ENCODE data around the gene KRT13.

Gene KRT13

GRCh38 chr17:41480581-41480980, 24.8 kb downstream of the KRT13 start:
- H3K9me3 ChIP-seq (ENCODE audit: control insufficient read depth, low read length): no peaks in the 10 kb centered on the region
- no peak overlapping the region for H3K4me3 ChIP-seq (ENCODE audit: low read depth, low read length)
- H3K4me1 ChIP-seq: no peaks in the 10 kb centered on the region
- H3K9ac ChIP-seq: no peak overlapping the region
- no peaks in the 10 kb centered on the region for H3K36me3 ChIP-seq (ENCODE audit: control insufficient read depth, insufficient read depth, low read length)
- H2AFZ ChIP-seq: no peak overlapping the region
- no peak for TF ChIP-seq CTCF (IDR thresholded peaks at IDR 0.05)
- no peaks in the 10 kb centered on the region for H3K27me3 ChIP-seq (ENCODE audit: control insufficient read depth, insufficient read depth, low read length)
- no peak overlapping the region for H3K27ac ChIP-seq
- no peaks in the 10 kb centered on the region for H3K79me2 ChIP-seq
- H3K4me2 ChIP-seq (ENCODE audit: low read length): no peak overlapping the region

GRCh38 chr17:41480136-41480535, 25.3 kb downstream of the KRT13 start:
- TF ChIP-seq CTCF (IDR thresholded peaks at IDR 0.05): no peak
- no peak overlapping the region for H3K9ac ChIP-seq
- H3K36me3 ChIP-seq (ENCODE audit: control insufficient read depth, insufficient read depth, low read length): no peaks in the 10 kb centered on the region
- no peaks in the 10 kb centered on the region for H3K9me3 ChIP-seq (ENCODE audit: control insufficient read depth, low read length)
- no peaks in the 10 kb centered on the region for H3K4me1 ChIP-seq
- no peak overlapping the region for H3K4me3 ChIP-seq (ENCODE audit: low read depth, low read length)
- H3K79me2 ChIP-seq: no peaks in the 10 kb centered on the region
- no peak overlapping the region for H3K27ac ChIP-seq
- no peak overlapping the region for H2AFZ ChIP-seq
- H3K4me2 ChIP-seq (ENCODE audit: low read length): no peak overlapping the region
- H3K27me3 ChIP-seq (ENCODE audit: control insufficient read depth, insufficient read depth, low read length): no peaks in the 10 kb centered on the region

GRCh38 chr17:41478237-41478636, 27.2 kb downstream of the KRT13 start:
- no peak for TF ChIP-seq CTCF (IDR thresholded peaks at IDR 0.05)
- H3K4me3 ChIP-seq (ENCODE audit: low read depth, low read length): no peak overlapping the region
- H3K27ac ChIP-seq: no peak overlapping the region
- H2AFZ ChIP-seq: no peak overlapping the region
- H3K9ac ChIP-seq: no peak overlapping the region
- no peaks in the 10 kb centered on the region for H3K36me3 ChIP-seq (ENCODE audit: control insufficient read depth, insufficient read depth, low read length)
- no peaks in the 10 kb centered on the region for H3K79me2 ChIP-seq
- no peaks in the 10 kb centered on the region for H3K9me3 ChIP-seq (ENCODE audit: control insufficient read depth, low read length)
- no peak overlapping the region for H3K4me2 ChIP-seq (ENCODE audit: low read length)
- no peaks in the 10 kb centered on the region for H3K27me3 ChIP-seq (ENCODE audit: control insufficient read depth, insufficient read depth, low read length)
- H3K4me1 ChIP-seq: no peaks in the 10 kb centered on the region

GRCh38 chr17:41476866-41477815, 28.3 kb downstream of the KRT13 start:
- Histone ChIP-seq H3K9ac (no peak overlapping the region), H3K36me3 (ENCODE audit: control insufficient read depth, insufficient read depth, low read length) (no peaks in the 10 kb centered on the region), H2AFZ (no peak overlapping the region), H3K9me3 (ENCODE audit: control insufficient read depth, low read length) (no peaks in the 10 kb centered on the region), H3K27ac (no peak overlapping the region), H3K4me1 (no peaks in the 10 kb centered on the region), H3K4me3 (ENCODE audit: low read depth, low read length) (no peak overlapping the region), H3K4me2 (ENCODE audit: low read length) (no peak overlapping the region), H3K27me3 (ENCODE audit: control insufficient read depth, insufficient read depth, low read length) (no peaks in the 10 kb centered on the region), H3K79me2 (no peaks in the 10 kb centered on the region)
- no peak for TF ChIP-seq CTCF (IDR thresholded peaks at IDR 0.05)

GRCh38 chr17:41475421-41475820, 30.0 kb downstream of the KRT13 start:
- no peak for TF ChIP-seq CTCF (IDR thresholded peaks at IDR 0.05)

More at GRCh38 chr17:41475421-41475820, 30.0 kb downstream of the KRT13 start:
- Histone ChIP-seq H2AFZ (no peak overlapping the region), H3K27ac (no peak overlapping the region), H3K9me3 (ENCODE audit: control insufficient read depth, low read length) (no peaks in the 10 kb centered on the region), H3K36me3 (ENCODE audit: control insufficient read depth, insufficient read depth, low read length) (no peaks in the 10 kb centered on the region), H3K4me3 (ENCODE audit: low read depth, low read length) (no peak overlapping the region), H3K27me3 (ENCODE audit: control insufficient read depth, insufficient read depth, low read length) (no peaks in the 10 kb centered on the region), H3K9ac (no peak overlapping the region), H3K79me2 (no peaks in the 10 kb centered on the region), H3K4me2 (ENCODE audit: low read length) (no peak overlapping the region), H3K4me1 (no peaks in the 10 kb centered on the region)
